Spleen (tissue), 11 donors: ENCODE results near the gene NUDCD2. TPM values are rescaled to one million over a fixed set of nuclear protein-coding genes. Genes with fewer than 3 reads are reported as not detected.

Source experiments
- DNase-seq: peaks from one replicate; pipeline ENCODE4 v3.0.0-alpha.2; 2020
- H3K27ac ChIP-seq, 8 donors: fragments of 200-600 bp; sonication (generic) in 7 of 8; 1 replicate in 4 of 8; 2 replicates in 4 of 8; pipeline versions ENCODE4 v1.5.0 to v1.8.0; 2016 to 2021; ENCODE audit warnings: inconsistent platforms in 4 of 8, mild to moderate bottlenecking in 4 of 8, moderate library complexity in 1 of 8
- H3K27me3 ChIP-seq, 7 donors: fragments of 200-600 bp; sonication (generic) in 6 of 7; replicated peaks in 1 of 7; 1 replicate in 4 of 7; 2 replicates in 3 of 7; pipeline versions ENCODE4 v1.5.0 to v1.8.0; 2016 to 2021; ENCODE audit warnings: inconsistent platforms in 3 of 7, mild to moderate bottlenecking in 1 of 7
- H3K36me3 ChIP-seq, 6 donors: fragments of 200-600 bp; sonication (generic) in 5 of 6; 1 replicate in 4 of 6; 2 replicates in 2 of 6; pipeline versions ENCODE4 v1.5.0 to v1.8.0; 2016 to 2021; ENCODE audit warnings: inconsistent platforms in 2 of 6
- H3K4me1 ChIP-seq, 6 donors: fragments of 200-600 bp; sonication (generic) in 5 of 6; 1 replicate in 3 of 6; 2 replicates in 3 of 6; pipeline versions ENCODE4 v1.5.0 to v1.8.0; 2016 to 2021; ENCODE audit warnings: inconsistent platforms in 3 of 6
- H3K4me3 ChIP-seq, 8 donors: fragments of 200-600 bp; sonication (generic) in 7 of 8; 1 replicate in 4 of 8; 2 replicates in 4 of 8; pipeline versions ENCODE4 v1.5.0 to v1.8.0; 2016 to 2021; ENCODE audit warnings: inconsistent platforms in 4 of 8, mild to moderate bottlenecking in 4 of 8, moderate library complexity in 2 of 8
- H3K9me3 ChIP-seq, 8 donors: fragments of 200-600 bp; sonication (generic) in 7 of 8; 1 replicate in 4 of 8; 2 replicates in 4 of 8; pipeline versions ENCODE4 v1.5.0 to v1.8.0; 2016 to 2021; ENCODE audit warnings: inconsistent platforms in 4 of 8
- CTCF ChIP-seq, 11 experiments: fragments of 200-600 bp in 7 of 11; fragments of 450-650 bp in 4 of 11; sonication (generic) in 4 of 11; IDR thresholded peaks in 8 of 11; conservative IDR thresholded peaks in 3 of 11; 1 replicate in 7 of 11; 2 replicates in 4 of 11; pipeline versions ENCODE4 v1.4.0 to v1.8.0; 2016 to 2021; ENCODE audit warnings: antibody characterized with exemption in 11 of 11, inconsistent platforms in 4 of 11, mild to moderate bottlenecking in 1 of 11
- POLR2A ChIP-seq, 3 donors: fragments of 450-650 bp; IDR thresholded peaks; one replicate each; pipeline ENCODE4 v1.5.1; 2017; ENCODE audit warnings: antibody characterized with exemption in 3 of 3, mild to moderate bottlenecking in 1 of 3
- POLR2AphosphoS5 ChIP-seq, 3 donors: sonication (generic); formaldehyde crosslinking; IDR thresholded peaks; one replicate each; pipeline ENCODE4 v1.5.1; 2017; ENCODE audit warnings: antibody characterized with exemption in 3 of 3
- WGBS, 5 donors: extraction: QIAGEN DNeasy Blood & Tissue Kit in 3 of 5; methylation state at CpG; one replicate each; pipeline versions ENCODE4 v1.1.5 to v1.1.7; 2013 to 2018; 5-methylcytosine and 5-hydroxymethylcytosine counted together
- intact Hi-C: fragments of 100-400 bp; cut with DNase I; formaldehyde crosslinking; loops from one replicate; pipeline ENCODE4 v1.15.0; 2023; ENCODE audit warnings: low total_unique reads
- polyA plus RNA-seq, 3 donors: library from polyadenylated mRNA; stranded (reverse); fragments of 200-250 nt; gene quantifications; one replicate each; pipeline ENCODE4 v1.2.1, GENCODE V29; 2013
- total RNA-seq, 7 donors: library from RNA; depleted of rRNA in 3 of 7; stranded (reverse); fragments of >200 nt in 3 of 7; fragmentation: NEBNext Ultra II Directional in 4 of 7; extraction: Animal tissue kit (Norgen Biotek cat#: 25700) in 4 of 7; gene quantifications; one replicate each; pipeline versions ENCODE4 v1.1.0 to v1.2.1, GENCODE V29; 2016 to 2021
- donor health status: healthy with polysubstance abuse.
- donor health status: DM: no; HTN: no; CAD: no; lungs with moderate emphysema.
- donor health status: DM: no; HTN: no; CAD: no.
- donor health status: Bipolar disorder and iron deficiency.
- donor health status: healthy.
- donor health status: DM: no; HTN: no; CAD: no.
- donor health status: DM: yes; HTN: yes; CAD: no.

NUDCD2 gene
- total and polyA plus RNA-seq, 10 donors = 5.8 to 25.9 (median 11.1) TPM

- no peak for DNase-seq
- H3K36me3 ChIP-seq = peaks cover 0 to 4% (median 1%) of the 10 kb centered on the region in 6 donors
- WGBS, 5 donors = 1 to 4% (median 2%) methylated on average over 8 of the region's 8 CpGs
- intact Hi-C loops = loop anchor here (5.0 kb wide), 1 partner anchor 44 kb away; the partner anchor contains the start of genes HMMR and NUDCD2
- no peaks in the 10 kb centered on the region for H3K9me3 ChIP-seq
- TF ChIP-seq POLR2AphosphoS5 (IDR thresholded peaks at IDR 0.05) = no peak
- no peak for TF ChIP-seq CTCF (IDR thresholded peaks at IDR 0.05 in 8 of 11, conservative IDR thresholded peaks at IDR 0.05 in 3 of 11)
- TF ChIP-seq POLR2A (IDR thresholded peaks at IDR 0.05) = no peak
- peak overlapping the region; percentile 42 to 87 (median 64) for H3K4me3 ChIP-seq
- peak overlapping the region; percentile 97 to 100 (median 98) for H3K27ac ChIP-seq
- H3K4me1 ChIP-seq = peaks cover 28 to 85% (median 70%) of the 10 kb centered on the region in 6 donors
- no peaks in the 10 kb centered on the region for H3K27me3 ChIP-seq
Measured at GRCh38 chr5:163506726-163507125, 46.8 kb upstream of the NUDCD2 start.

GRCh38 chr5:163506095-163506457, 46.2 kb upstream of the NUDCD2 start:
- intact Hi-C loops = loop anchor here (5.0 kb wide), 1 partner anchor 44 kb away; the partner anchor contains the start of genes HMMR and NUDCD2

DNA sequence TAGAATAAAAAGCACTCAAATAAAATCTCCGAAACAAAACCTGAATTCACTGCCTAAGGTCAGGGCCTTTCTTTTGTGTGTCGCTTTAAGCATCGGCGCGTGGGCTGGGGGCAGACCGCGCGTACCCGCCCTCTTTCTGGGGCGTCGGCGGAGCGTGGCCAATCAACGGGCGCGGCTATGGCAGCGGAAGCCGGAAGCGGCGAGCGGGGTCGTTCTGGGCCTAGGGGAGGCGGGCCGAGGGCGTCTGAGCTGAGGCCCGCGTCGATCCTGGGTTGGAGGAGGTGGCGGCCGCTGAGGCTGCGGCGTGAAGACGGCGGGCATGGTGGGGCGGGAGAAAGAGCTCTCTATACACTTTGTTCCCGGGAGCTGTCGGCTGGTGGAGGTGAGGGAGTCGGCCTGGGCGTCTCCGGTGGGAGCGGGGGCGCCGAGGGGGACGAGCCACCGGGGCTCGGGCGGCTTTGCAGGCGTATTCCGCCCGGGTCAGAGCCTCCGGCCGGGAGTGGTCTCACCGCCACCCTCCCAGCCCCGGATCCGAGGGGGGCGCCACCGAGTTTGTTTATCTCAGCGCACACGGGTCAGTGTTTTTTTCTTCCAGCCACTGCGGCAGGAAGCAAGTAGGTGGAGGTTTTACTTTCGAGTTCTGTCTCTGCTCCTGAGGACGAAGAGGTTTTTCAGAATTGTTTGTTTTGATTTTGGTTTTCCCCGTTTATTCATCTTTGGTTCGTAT, 45.6 kb upstream of the NUDCD2 start, which contains the start of gene MAT2B:
Gene MAT2B, plus strand, starts transcription at position 252 of the 727 bp plus-strand sequence. Its CDS starts 68 bp downstream, at position 320.
- 0 to 1% (median 0%) methylated on average over 31 to 64 of the region's 64 CpGs for WGBS, 5 donors
- intact Hi-C loops = loop anchor here (5.0 kb wide), 1 partner anchor 43 kb away; the partner anchor contains the start of genes HMMR and NUDCD2
- H3K36me3 ChIP-seq = no peaks in the 10 kb centered on the region
- DNase-seq = peak; percentile 99
- peaks cover 27 to 73% (median 59%) of the 10 kb centered on the region in 6 donors for H3K4me1 ChIP-seq
- H3K27ac ChIP-seq = peak within 1 kb of the TSS; percentile 97 to 100 (median 98)
- peak in 10 of 11 experiments; percentile 51 to 76 (median 60) for TF ChIP-seq CTCF (IDR thresholded peaks at IDR 0.05 in 8 of 11, conservative IDR thresholded peaks at IDR 0.05 in 3 of 11)
- TF ChIP-seq POLR2A (IDR thresholded peaks at IDR 0.05) = peak; percentile 77 to 94 (median 82)
- peak; percentile 98 to 100 (median 99) for TF ChIP-seq POLR2AphosphoS5 (IDR thresholded peaks at IDR 0.05)
- no peaks in the 10 kb centered on the region for H3K9me3 ChIP-seq
- H3K27me3 ChIP-seq = no peaks in the 10 kb centered on the region
- H3K4me3 ChIP-seq = peak within 1 kb of the TSS; percentile 42 to 87 (median 64)

More at GRCh38 chr5:163506095-163506457, 46.2 kb upstream of the NUDCD2 start:
- peaks cover 27 to 79% (median 64%) of the 10 kb centered on the region in 6 donors for H3K4me1 ChIP-seq
- peak; percentile 81 for DNase-seq
- H3K27ac ChIP-seq = peak overlapping the region; percentile 97 to 100 (median 98)
- H3K9me3 ChIP-seq = no peaks in the 10 kb centered on the region
- TF ChIP-seq POLR2A (IDR thresholded peaks at IDR 0.05) (no peak), POLR2AphosphoS5 (IDR thresholded peaks at IDR 0.05) (no peak), CTCF (IDR thresholded peaks at IDR 0.05 in 8 of 11, conservative IDR thresholded peaks at IDR 0.05 in 3 of 11) (no peak)
- H3K36me3 ChIP-seq = no peaks in the 10 kb centered on the region
- no peaks in the 10 kb centered on the region for H3K27me3 ChIP-seq
- peak overlapping the region; percentile 42 to 87 (median 64) for H3K4me3 ChIP-seq
- WGBS, 5 donors = 0 to 1% (median 0%) methylated on average over 9 of the region's 9 CpGs

GRCh38 chr5:163505049-163505367, 45.1 kb upstream of the NUDCD2 start:
- Histone ChIP-seq H3K36me3 (no peaks in the 10 kb centered on the region), H3K4me3 (peak overlapping the region; percentile 42 to 87 (median 64)), H3K4me1 (peaks cover 24 to 68% (median 55%) of the 10 kb centered on the region in 6 donors), H3K27ac (peak overlapping the region; percentile 97 to 100 (median 98)), H3K9me3 (no peaks in the 10 kb centered on the region), H3K27me3 (no peaks in the 10 kb centered on the region)
- DNase-seq = peak; percentile 70
- TF ChIP-seq POLR2AphosphoS5 (IDR thresholded peaks at IDR 0.05) (no peak), POLR2A (IDR thresholded peaks at IDR 0.05) (no peak), CTCF (IDR thresholded peaks at IDR 0.05 in 8 of 11, conservative IDR thresholded peaks at IDR 0.05 in 3 of 11) (no peak)
- WGBS, 5 donors = 0 to 1% (median 1%) methylated on average over 7 of the region's 7 CpGs
- intact Hi-C loops = loop anchor here (5.0 kb wide), 1 partner anchor 43 kb away; the partner anchor contains the start of genes HMMR and NUDCD2
